ENCODE results near the gene C12orf43.

The C12orf43 gene

DNA sequence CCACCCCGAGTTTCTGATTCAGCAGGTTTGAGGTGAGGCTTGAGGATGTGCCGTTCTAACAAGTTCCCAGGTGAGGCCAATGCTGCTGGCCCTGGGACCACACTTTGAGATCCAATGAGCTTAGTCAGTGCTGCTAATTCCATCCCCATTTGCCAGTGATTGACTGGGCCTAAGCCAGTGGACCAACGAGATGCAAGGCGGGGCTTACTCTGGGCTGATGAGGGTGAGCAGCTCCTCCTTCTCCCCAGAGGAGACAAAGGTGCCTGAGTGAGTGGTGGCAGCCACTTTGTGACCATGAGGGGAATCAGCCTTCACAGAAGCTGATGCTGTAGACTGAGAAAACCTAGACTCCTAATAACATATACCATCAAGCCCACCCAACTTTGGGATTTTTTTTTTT, 61.1 kb downstream of the C12orf43 start:
- TF ChIP-seq OSR1 (CRISPR knock-in tag; IDR thresholded peaks at IDR 0.05) (no peak), ZFP3 (CRISPR knock-in tag; IDR thresholded peaks at IDR 0.05) (no peak), BACH2 (CRISPR knock-in tag; IDR thresholded peaks at IDR 0.05; ENCODE audit: borderline replicate concordance) (no peak), PPARA (CRISPR knock-in tag; IDR thresholded peaks at IDR 0.05; ENCODE audit: borderline replicate concordance) (no peak), ZNF70 (CRISPR knock-in tag; IDR thresholded peaks at IDR 0.05) (no peak), SNAI2 (CRISPR knock-in tag; IDR thresholded peaks at IDR 0.05) (no peak), RARB (CRISPR knock-in tag; IDR thresholded peaks at IDR 0.05) (no peak), TCF4 (CRISPR knock-in tag; IDR thresholded peaks at IDR 0.05; ENCODE audit: borderline replicate concordance) (no peak), ZNF565 (CRISPR knock-in tag; conservative IDR thresholded peaks at IDR 0.05; ENCODE audit: low read depth) (no peak), TOX (CRISPR knock-in tag; IDR thresholded peaks at IDR 0.05; ENCODE audit: borderline replicate concordance) (no peak)
- TF ChIP-seq, protein P1, sequence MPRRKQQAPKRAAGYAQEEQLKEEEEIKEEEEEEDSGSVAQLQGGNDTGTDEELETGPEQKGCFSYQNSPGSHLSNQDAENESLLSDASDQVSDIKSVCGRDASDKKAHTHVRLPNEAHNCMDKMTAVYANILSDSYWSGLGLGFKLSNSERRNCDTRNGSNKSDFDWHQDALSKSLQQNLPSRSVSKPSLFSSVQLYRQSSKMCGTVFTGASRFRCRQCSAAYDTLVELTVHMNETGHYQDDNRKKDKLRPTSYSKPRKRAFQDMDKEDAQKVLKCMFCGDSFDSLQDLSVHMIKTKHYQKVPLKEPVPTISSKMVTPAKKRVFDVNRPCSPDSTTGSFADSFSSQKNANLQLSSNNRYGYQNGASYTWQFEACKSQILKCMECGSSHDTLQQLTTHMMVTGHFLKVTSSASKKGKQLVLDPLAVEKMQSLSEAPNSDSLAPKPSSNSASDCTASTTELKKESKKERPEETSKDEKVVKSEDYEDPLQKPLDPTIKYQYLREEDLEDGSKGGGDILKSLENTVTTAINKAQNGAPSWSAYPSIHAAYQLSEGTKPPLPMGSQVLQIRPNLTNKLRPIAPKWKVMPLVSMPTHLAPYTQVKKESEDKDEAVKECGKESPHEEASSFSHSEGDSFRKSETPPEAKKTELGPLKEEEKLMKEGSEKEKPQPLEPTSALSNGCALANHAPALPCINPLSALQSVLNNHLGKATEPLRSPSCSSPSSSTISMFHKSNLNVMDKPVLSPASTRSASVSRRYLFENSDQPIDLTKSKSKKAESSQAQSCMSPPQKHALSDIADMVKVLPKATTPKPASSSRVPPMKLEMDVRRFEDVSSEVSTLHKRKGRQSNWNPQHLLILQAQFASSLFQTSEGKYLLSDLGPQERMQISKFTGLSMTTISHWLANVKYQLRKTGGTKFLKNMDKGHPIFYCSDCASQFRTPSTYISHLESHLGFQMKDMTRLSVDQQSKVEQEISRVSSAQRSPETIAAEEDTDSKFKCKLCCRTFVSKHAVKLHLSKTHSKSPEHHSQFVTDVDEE (CRISPR knock-in tag; IDR thresholded peaks at IDR 0.05): no peak
- TF ChIP-seq, protein P2, sequence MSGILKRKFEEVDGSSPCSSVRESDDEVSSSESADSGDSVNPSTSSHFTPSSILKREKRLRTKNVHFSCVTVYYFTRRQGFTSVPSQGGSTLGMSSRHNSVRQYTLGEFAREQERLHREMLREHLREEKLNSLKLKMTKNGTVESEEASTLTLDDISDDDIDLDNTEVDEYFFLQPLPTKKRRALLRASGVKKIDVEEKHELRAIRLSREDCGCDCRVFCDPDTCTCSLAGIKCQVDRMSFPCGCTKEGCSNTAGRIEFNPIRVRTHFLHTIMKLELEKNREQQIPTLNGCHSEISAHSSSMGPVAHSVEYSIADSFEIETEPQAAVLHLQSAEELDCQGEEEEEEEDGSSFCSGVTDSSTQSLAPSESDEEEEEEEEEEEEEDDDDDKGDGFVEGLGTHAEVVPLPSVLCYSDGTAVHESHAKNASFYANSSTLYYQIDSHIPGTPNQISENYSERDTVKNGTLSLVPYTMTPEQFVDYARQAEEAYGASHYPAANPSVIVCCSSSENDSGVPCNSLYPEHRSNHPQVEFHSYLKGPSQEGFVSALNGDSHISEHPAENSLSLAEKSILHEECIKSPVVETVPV (CRISPR knock-in tag; IDR thresholded peaks at IDR 0.05): no peak
- TF ChIP-seq, protein P3, sequence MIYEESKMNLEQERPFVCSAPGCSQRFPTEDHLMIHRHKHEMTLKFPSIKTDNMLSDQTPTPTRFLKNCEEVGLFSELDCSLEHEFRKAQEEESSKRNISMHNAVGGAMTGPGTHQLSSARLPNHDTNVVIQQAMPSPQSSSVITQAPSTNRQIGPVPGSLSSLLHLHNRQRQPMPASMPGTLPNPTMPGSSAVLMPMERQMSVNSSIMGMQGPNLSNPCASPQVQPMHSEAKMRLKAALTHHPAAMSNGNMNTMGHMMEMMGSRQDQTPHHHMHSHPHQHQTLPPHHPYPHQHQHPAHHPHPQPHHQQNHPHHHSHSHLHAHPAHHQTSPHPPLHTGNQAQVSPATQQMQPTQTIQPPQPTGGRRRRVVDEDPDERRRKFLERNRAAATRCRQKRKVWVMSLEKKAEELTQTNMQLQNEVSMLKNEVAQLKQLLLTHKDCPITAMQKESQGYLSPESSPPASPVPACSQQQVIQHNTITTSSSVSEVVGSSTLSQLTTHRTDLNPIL (CRISPR knock-in tag; IDR thresholded peaks at IDR 0.05; ENCODE audit: low read depth): no peak
- TF ChIP-seq, protein P4, sequence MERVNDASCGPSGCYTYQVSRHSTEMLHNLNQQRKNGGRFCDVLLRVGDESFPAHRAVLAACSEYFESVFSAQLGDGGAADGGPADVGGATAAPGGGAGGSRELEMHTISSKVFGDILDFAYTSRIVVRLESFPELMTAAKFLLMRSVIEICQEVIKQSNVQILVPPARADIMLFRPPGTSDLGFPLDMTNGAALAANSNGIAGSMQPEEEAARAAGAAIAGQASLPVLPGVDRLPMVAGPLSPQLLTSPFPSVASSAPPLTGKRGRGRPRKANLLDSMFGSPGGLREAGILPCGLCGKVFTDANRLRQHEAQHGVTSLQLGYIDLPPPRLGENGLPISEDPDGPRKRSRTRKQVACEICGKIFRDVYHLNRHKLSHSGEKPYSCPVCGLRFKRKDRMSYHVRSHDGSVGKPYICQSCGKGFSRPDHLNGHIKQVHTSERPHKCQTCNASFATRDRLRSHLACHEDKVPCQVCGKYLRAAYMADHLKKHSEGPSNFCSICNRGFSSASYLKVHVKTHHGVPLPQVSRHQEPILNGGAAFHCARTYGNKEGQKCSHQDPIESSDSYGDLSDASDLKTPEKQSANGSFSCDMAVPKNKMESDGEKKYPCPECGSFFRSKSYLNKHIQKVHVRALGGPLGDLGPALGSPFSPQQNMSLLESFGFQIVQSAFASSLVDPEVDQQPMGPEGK (CRISPR knock-in tag; IDR thresholded peaks at IDR 0.05; ENCODE audit: borderline replicate concordance): no peak
- ATAC-seq: no peak

DNA sequence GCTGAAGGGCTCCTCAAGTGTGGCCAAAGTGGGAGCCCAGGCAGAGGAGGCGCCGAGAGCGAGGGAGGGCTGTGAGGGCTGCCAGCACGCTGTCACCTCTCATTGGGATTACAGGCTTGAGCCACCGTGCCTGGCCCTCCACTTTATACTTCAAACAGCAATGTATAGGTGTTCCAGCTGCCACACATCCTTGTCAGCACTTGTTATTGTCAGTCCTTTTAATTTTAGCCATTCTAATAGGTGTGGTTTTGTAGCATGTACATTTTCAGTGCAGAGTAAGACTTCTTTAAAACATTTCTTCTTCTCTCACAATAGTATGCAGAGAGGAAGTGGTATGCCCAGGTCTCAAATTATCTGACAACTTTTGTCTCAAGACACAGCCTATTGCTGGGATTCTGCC, 65.5 kb downstream of the C12orf43 start:
- no peak for TF ChIP-seq ZC3H10 (CRISPR knock-in tag; IDR thresholded peaks at IDR 0.05)
- no peak for ATAC-seq

Data from SK-N-SH treated with all-trans-retinoic acid at 6 μM for 48 hours (cell line).